ENCODE measurements around the gene ARID3C. TPM values are rescaled to one million over a fixed set of nuclear protein-coding genes. Genes with fewer than 3 reads are reported as not detected.

The ARID3C gene
- total RNA-seq, 4 donors from 2014 or later: not detected

DNA sequence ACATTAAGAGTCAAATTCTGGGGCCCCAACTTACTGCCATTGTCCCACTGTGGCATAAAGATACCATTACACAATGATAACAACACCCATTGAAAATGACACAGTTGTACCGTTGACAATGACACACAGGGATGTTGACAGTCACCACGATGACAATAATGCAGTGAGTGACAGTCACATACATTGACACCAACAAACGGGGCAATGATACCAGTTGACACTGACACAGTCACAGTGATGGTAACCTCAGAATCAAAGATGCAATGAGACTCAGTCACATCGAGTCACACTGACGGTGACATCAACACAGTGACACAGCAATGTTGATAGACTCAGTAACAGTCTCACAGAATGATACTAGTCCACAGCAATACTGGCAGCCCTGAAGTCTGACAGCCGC is 56.2 kb downstream of the ARID3C start:
- Histone ChIP-seq H3K27me3 (peaks cover 0 to 46% (median 2%) of the 10 kb centered on the region in 4 donors), H3K9me3 (no peaks in the 10 kb centered on the region), H3K36me3 (no peaks in the 10 kb centered on the region), H3K4me3 (no peak overlapping the region), H3K27ac (no peak overlapping the region), H3K4me1 (peaks cover 0 to 23% (median under 1%) of the 10 kb centered on the region in 3 donors)
- intact Hi-C loops (cut with DNase I): no loop called here
- TF ChIP-seq, protein P1, sequence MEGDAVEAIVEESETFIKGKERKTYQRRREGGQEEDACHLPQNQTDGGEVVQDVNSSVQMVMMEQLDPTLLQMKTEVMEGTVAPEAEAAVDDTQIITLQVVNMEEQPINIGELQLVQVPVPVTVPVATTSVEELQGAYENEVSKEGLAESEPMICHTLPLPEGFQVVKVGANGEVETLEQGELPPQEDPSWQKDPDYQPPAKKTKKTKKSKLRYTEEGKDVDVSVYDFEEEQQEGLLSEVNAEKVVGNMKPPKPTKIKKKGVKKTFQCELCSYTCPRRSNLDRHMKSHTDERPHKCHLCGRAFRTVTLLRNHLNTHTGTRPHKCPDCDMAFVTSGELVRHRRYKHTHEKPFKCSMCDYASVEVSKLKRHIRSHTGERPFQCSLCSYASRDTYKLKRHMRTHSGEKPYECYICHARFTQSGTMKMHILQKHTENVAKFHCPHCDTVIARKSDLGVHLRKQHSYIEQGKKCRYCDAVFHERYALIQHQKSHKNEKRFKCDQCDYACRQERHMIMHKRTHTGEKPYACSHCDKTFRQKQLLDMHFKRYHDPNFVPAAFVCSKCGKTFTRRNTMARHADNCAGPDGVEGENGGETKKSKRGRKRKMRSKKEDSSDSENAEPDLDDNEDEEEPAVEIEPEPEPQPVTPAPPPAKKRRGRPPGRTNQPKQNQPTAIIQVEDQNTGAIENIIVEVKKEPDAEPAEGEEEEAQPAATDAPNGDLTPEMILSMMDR (IDR thresholded peaks at IDR 0.05): no peak
- TF ChIP-seq POLR2A (IDR thresholded peaks at IDR 0.05): no peak
- DNase-seq: no peak
- 76 to 83% methylated on average over 5 to 6 of the region's 6 CpGs for WGBS, 2 donors

DNA sequence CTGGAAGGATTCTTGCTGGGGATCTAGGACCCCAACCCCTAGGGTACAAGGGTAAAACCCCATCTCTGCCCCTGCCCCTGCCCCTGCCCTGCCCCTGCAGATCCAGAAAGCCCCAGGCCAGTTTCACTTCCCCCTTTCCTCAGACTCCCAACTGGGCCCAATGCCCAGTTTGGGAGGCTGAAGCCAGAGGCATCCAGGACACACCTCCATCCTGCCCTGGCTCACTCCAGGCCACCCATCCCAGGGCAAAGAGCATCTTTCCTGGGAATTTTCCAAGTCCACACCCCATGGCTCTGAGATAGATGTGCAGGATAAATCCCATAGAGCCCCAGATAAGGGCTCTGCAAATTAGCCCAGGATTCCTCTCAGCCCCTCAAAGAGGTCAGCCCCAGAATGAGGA is 56.8 kb downstream of the ARID3C start:
- Histone ChIP-seq H3K9me3 (no peaks in the 10 kb centered on the region), H3K4me3 (no peak overlapping the region), H3K36me3 (no peaks in the 10 kb centered on the region), H3K4me1 (peaks cover 0 to 18% (median 0%) of the 10 kb centered on the region in 3 donors), H3K27me3 (peaks cover 0 to 46% (median 0%) of the 10 kb centered on the region in 4 donors), H3K27ac (no peak overlapping the region)
- TF ChIP-seq, protein P1 (IDR thresholded peaks at IDR 0.05): no peak
- TF ChIP-seq POLR2A (IDR thresholded peaks at IDR 0.05): no peak
- DNase-seq: no peak
- intact Hi-C loops (cut with DNase I): no loop called here

DNA sequence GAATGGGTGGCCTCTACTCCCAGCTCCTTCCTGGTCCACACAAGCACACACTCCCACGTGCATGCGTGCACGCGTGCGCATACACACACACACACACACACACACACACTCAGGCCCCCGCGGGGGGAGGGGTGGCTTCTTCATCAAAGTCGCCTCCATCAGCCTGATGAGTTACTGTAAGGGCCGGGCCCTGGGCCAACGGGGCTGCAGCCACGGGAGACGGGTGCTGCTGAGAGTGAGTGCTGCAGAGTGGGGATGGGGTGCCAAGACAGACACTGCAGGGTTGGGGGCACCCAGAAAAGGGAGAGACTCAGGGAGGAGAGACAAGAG is 57.4 kb downstream of the ARID3C start:
- Histone ChIP-seq H3K27ac (no peak overlapping the region), H3K9me3 (no peaks in the 10 kb centered on the region), H3K4me3 (no peak overlapping the region), H3K36me3 (no peaks in the 10 kb centered on the region), H3K4me1 (peaks cover 0 to 18% (median 0%) of the 10 kb centered on the region in 3 donors), H3K27me3 (peaks cover 0 to 46% (median 0%) of the 10 kb centered on the region in 4 donors)
- 29 to 57% methylated on average over 2 to 9 of the region's 12 CpGs for WGBS, 2 donors
- DNase-seq: no peak
- no peak for TF ChIP-seq POLR2A (IDR thresholded peaks at IDR 0.05)
- TF ChIP-seq, protein P1 (IDR thresholded peaks at IDR 0.05): no peak
- intact Hi-C loops (cut with DNase I): no loop called here

Small RNA genes within 50 kb of the gene (small RNA-seq; reads per million reads assigned to genes)
- gene CCL27: 0 reads per million in 4 donors

Other genes with a start within 250 kb of the ARID3C start
- 1 to 10 TPM; 4.0 to 7.6 (median 5.2) TPM for gene FAM219A, start 170.5 kb downstream of the ARID3C start, total RNA-seq
- gene DNAI1, start 170.3 kb downstream of the ARID3C start, total RNA-seq: not detected
- gene ENHO, start 106.1 kb downstream of the ARID3C start, total RNA-seq: under 1 TPM in 1 of 4 donors, not detected in 3; 0.38 TPM
- gene CNTFR, start 39.3 kb downstream of the ARID3C start, total RNA-seq: 1 to 10 TPM in 1 of 4 donors, under 1 TPM in 2, not detected in 1; 0.29 to 4.6 (median 0.40) TPM
- gene RPP25L, start 17.0 kb downstream of the ARID3C start, total RNA-seq: 10 to 100 TPM; 25.1 to 37.4 (median 28.0) TPM
- 100 to 1,000 TPM in 2 of 4 donors, 10 to 100 TPM in 2; 67.1 to 136 (median 103) TPM for gene DCTN3, start 8.6 kb downstream of the ARID3C start, total RNA-seq
- gene SIGMAR1, start 8.7 kb upstream of the ARID3C start, total RNA-seq: 100 to 1,000 TPM in 1 of 4 donors, 10 to 100 TPM in 3; 77.4 to 112 (median 88.7) TPM
- gene GALT, start 17.6 kb upstream of the ARID3C start, total RNA-seq: 10 to 100 TPM; 10.3 to 28.4 (median 14.1) TPM
- 10 to 100 TPM in 2 of 4 donors, 1 to 10 TPM in 2; 2.5 to 18.7 (median 9.3) TPM for gene IL11RA, start 23.1 kb upstream of the ARID3C start, total RNA-seq
- not detected for gene CCL27, start 33.6 kb upstream of the ARID3C start, total RNA-seq
- 1 to 10 TPM in 2 of 4 donors, under 1 TPM in 1, not detected in 1; 0.57 to 1.7 (median 1.2) TPM for gene CCL19, start 62.2 kb upstream of the ARID3C start, total RNA-seq
- 100 to 1,000 TPM in 1 of 4 donors, 10 to 100 TPM in 2, 1 to 10 TPM in 1; 3.7 to 181 (median 26.9) TPM for gene CCL21, start 81.1 kb upstream of the ARID3C start, total RNA-seq